Stromal cell of bone marrow (primary cell): Measurements from ENCODE around the gene MLYCD.

Experiments
- DNase-seq: peaks from one replicate; pipeline ENCODE4 v3.0.0-alpha.2; 2012; ENCODE audit warnings: low read depth

MLYCD gene

DNA sequence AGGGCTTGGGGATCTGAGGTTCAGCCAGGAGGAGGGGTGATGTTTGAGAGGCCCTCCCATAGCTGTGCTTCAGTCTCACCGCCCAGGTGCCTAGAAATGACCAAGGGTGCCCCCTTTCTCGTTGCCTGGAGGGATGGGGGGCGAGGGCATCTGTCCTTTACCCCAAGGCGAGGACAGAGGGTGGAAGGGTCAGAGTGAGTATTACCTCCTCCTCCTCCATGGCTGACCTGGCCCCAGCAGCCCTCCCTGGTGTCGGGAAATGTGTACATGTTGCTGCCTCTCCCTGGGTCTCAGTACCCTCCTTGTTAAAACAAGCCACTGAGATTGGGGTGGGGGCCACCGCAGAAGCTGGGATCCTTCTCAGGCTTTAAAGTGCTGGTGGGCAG, 71.5 kb downstream of the MLYCD start:
- no peak for DNase-seq

DNA sequence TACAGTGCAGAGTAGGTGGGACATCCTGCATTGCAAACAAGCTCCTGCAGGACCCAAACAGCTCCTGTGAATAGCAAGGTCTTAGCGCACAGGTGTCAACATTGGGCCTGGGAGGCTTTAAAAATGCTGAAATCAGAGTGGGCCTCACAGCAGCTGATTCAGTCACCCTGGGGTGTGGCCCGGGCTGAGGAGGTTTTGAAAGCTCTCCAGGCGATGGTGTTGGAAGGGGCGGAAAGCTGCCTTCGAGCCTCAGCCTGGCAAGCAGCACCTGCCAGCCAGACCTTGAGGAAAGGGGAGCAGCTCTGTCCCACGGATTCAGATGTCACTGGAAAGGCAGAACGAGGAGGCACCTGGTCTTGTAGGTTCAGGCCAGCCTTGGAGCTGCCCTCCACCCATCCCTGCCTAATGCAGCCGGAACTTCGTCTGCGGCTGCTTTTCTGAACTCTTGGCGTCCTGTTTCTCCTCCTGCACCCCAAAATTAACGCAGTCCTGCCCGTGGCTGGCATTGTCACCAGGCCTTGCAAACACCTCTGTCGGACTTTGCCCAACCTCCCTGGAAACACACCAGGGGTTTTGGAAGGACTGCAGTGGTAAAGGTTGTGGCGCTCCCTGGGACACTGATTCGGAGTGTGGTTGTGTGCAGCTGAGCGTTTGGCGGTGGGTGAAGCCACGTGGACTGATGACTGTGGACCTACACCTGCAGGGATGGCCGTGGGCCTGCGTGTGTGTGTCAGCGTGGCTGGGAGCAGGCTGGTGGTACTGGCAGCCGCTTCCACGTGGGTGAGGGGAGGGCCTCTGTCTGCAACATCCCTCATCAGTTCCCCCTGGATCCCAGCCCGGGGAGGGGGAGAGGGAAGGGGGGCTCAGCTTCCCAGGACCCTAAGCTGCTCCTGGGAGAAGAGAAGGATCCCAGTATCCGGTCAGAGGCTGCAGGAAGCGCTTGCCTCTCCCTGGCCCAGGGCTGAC, 72.5 kb downstream of the MLYCD start:
- no peak for DNase-seq

- DNase-seq: no peak
Measured at GRCh38 chr16:83972256-83973008, 73.5 kb downstream of the MLYCD start.

GRCh38 chr16:83973077-83973476, 74.2 kb downstream of the MLYCD start:
- DNase-seq: no peak

- DNase-seq: no peak
Measured at GRCh38 chr16:83973581-83974385, 74.9 kb downstream of the MLYCD start.

- no peak for DNase-seq
Measured at GRCh38 chr16:83974475-83974874, 75.6 kb downstream of the MLYCD start.

GRCh38 chr16:83975590-83976260, 76.8 kb downstream of the MLYCD start:
- no peak for DNase-seq
